Stimulated activated CD4-positive, alpha-beta T cell treated with anti-CD3 and anti-CD28 coated beads, Interleukin-2, amount 100 ng/mL, for 4 hours (primary cell): ENCODE data around the gene GTF2A2.

Experiments
- DNase-seq: peaks from one replicate; pipeline ENCODE4 v3.0.0-alpha.2; 2020; ENCODE audit warnings: low read depth

Gene GTF2A2

DNA sequence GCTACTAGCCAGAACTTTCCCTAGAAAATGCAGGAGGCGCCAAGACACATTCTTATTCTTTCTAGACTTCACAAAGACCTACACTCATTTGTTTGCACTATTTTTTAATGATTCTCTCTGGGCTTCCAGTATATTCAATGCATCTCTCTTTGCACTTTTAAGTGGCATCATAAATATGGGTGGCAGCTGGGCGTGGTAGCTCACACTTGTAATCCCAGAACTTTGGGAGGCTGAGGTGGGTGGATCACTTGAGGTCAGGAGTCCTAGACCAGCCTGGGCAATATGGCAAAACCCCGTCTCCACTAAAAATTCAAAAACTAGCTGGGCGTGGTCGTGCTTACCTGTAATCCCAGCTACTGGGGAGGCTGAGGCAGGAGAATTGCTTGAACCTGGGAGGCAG lies 51.3 kb downstream of the GTF2A2 start:
- no peak for DNase-seq

DNA sequence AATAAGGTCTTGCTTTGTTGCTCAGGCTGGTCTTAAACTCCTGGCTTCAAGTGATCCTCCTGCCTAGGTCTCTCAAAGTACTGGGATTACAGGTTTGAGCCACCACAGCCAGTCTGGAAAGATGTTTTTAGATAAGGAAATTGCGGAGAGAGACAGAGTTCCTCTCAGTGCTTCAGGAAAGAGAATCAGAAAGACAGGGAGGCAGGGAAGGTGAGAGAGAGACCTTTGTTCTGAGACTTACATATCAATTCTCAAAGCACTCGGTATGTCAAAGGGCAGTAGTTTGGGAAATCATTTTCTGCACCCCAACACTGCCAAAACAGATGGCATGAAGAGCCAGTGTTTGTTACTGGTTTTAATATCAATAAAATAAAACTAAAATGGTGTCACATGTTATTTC lies 58.9 kb downstream of the GTF2A2 start:
- no peak for DNase-seq

DNA sequence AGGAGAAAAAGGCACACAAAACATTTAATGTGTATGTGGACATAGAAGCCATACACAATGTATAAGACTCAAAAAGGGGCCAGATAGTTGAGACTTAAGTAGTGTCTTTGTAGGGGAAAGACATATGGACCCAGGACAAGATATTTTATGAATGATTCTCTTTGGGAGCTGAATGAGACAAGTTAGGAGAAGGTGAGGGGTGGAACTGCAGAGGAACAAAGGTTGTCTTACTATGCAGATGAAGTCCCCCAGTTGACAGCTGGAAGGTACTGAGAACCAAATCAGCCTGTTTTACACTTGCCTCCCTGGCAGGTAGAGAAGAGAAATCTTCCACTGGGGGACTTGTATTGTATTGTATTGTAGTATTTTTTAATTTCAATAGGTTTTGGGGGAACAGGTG lies 60.7 kb downstream of the GTF2A2 start:
- DNase-seq = no peak

GRCh38 chr15:59595434-59595915 lies 61.8 kb downstream of the GTF2A2 start:
- no peak for DNase-seq

DNA sequence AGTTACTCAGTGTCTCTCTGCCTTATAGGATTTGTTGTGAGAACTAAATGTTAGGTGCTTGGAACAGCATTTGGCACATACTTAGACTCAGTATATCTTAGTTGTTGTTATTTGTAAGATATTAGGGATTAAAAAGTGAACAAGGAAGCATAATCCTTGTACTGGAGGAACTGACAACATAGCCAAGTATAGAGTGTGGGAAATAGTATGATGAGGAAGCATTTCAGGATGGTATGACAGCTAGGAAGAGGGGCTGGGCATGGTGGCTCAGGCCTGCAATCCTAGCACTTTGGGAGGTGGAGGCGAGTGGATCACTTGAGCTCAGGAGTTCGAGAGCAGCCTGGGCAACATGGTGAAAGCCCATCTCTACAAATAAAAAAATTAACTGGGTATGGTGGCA lies 62.3 kb downstream of the GTF2A2 start:
- DNase-seq = no peak

GRCh38 chr15:59594493-59594942 lies 62.8 kb downstream of the GTF2A2 start:
- DNase-seq = no peak

DNA sequence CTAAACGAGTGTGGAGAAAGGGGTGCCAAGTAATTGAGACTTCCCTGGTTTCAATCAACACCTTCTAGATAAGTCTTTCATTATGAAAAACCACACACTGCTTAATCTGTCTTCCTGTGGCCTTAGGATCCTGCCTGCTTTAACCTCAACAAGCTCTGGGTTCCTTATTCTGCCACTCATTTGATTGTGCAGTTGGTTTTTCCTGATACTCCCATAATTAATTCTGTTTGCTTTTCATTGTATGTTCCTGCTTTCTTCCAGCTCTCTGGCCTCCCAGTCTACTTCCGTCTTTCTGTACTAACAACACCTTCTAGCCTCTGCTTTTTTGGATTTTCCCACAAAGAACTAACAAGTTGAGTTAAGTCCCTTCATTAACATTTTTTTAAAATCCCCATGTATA lies 66.0 kb downstream of the GTF2A2 start:
- DNase-seq = no peak

DNA sequence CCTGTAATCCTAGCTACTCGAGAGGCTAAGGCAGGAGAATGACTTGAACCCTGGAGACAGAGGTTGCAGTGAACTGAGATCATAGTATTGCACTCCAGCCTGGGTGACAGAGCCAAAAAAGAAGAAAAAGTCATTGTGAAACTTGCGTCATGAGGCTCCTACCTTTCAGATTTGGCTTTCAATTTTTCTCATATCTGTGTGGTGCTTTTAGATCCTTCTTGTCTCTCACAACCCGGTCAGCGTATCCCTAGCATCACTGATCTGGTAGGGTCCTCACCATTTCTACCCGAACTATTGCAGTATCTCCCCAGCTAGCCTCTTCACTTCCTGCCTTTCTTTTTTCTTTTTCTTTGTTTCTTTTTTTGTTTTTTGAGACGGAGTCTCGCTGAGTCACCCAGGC lies 67.3 kb downstream of the GTF2A2 start:
- DNase-seq = no peak
